ENCODE measurements around the gene CMC1. TPM values are rescaled to one million over a fixed set of nuclear protein-coding genes. Genes with fewer than 3 reads are reported as not detected.
A peak's percentile ranks its signal among the peaks of the same experiment; 100 is the strongest.

Gene CMC1
- total and polyA plus RNA-seq, 2 experiments from 2014 or later: 0.97 to 70.2 TPM

DNA sequence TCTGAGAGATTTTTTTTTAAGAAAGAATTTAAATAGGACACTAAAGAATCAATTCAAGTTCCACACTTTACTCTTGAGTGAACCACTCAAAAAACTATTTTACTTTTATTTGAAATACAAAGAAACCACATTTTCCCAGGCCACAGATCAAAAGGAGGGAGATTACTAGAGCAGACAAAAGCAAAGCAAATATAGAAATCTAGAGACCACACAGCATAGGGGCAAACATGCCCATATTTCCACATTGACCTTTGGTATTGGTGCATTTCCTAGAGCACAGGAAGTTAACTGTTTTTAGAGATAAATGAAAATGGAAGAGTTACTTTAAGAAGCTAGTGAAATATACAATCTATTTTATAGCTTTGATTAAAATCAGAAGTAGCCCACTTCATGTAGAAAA, 79.6 kb downstream of the CMC1 start:
- Histone ChIP-seq H3K9ac (no peak overlapping the region), H3F3A (ENCODE audit: insufficient read depth) (peaks cover 8% of the 10 kb centered on the region; the same call in 1 of the 2 replicates), H3K9me2 (ENCODE audit: insufficient read depth) (no peaks in the 10 kb centered on the region), H3K4me1 (ENCODE audit: insufficient read depth) (peaks cover 12% of the 10 kb centered on the region), H3K4me3 (no peak overlapping the region), H3K27ac (no peak overlapping the region), H3K79me2 (ENCODE audit: insufficient read depth) (no peaks in the 10 kb centered on the region), H3K27me3 (replicated peaks; ENCODE audit: insufficient read depth) (no peaks in the 10 kb centered on the region), H3K4me2 (ENCODE audit: unreplicated experiment) (no peak overlapping the region), H3K36me3 (ENCODE audit: low read depth) (peaks cover 34% of the 10 kb centered on the region), H3K9me3 (ENCODE audit: low read depth) (no peaks in the 10 kb centered on the region), H2AFZ (no peak overlapping the region), H4K20me1 (ENCODE audit: insufficient read depth) (no peaks in the 10 kb centered on the region)
- in situ Hi-C loops (cut with MboI): loop anchor here (25.0 kb wide), 1 partner anchor 1009 kb away; no protein-coding TSS in a partner anchor
- no peak for DNase-seq
- TF ChIP-seq EZH2 (IDR thresholded peaks at IDR 0.05; ENCODE audit: insufficient read depth, poor library complexity, severe bottlenecking): no peak
- TF ChIP-seq EZH2phosphoT487 (IDR thresholded peaks at IDR 0.05; ENCODE audit: insufficient read depth, low read depth): no peak

DNA sequence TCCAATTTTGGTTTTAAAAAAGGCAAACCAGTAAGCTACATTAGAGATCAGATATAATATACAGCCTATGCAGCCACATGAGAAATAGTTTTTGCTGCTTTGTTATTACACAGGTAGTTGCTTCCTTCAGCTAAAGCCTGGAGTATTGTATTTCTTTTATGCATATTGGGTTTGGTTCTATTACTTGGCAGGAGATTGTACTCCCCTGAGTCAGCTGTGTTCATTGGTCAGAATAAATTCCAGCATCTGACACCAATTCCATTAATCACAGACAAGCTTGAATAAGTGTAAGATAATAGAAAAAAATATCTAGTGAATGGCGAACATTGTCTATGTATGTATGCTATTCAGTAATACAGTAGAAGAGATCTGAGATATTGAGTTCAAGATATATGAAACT, 81.0 kb downstream of the CMC1 start:
- no peak overlapping the region for H2AFZ ChIP-seq
- no peaks in the 10 kb centered on the region for H3K27me3 ChIP-seq (replicated peaks; ENCODE audit: insufficient read depth)
- no peak overlapping the region for H3K27ac ChIP-seq
- in situ Hi-C loops (cut with MboI): loop anchor here (25.0 kb wide), 1 partner anchor 1010 kb away; no protein-coding TSS in a partner anchor
- H3K9ac ChIP-seq: no peak overlapping the region
- no peak for TF ChIP-seq EZH2phosphoT487 (IDR thresholded peaks at IDR 0.05; ENCODE audit: insufficient read depth, low read depth)
- no peak for TF ChIP-seq EZH2 (IDR thresholded peaks at IDR 0.05; ENCODE audit: insufficient read depth, poor library complexity, severe bottlenecking)
- H3K4me2 ChIP-seq (ENCODE audit: unreplicated experiment): no peak overlapping the region
- H3K9me3 ChIP-seq (ENCODE audit: low read depth): no peaks in the 10 kb centered on the region
- DNase-seq: peak; percentile 57
- H3K36me3 ChIP-seq (ENCODE audit: low read depth): peaks cover 42% of the 10 kb centered on the region
- WGBS, 2 experiments (ENCODE audit: low coverage in 1 of 2, low lambda C conversion rate in 2 of 2, missing lambda C conversion rate in 2 of 2): 67 to 69% methylated on average over 1 of the region's 1 CpG
- peaks cover 12% of the 10 kb centered on the region for H3K4me1 ChIP-seq (ENCODE audit: insufficient read depth)
- H4K20me1 ChIP-seq (ENCODE audit: insufficient read depth): no peaks in the 10 kb centered on the region
- H3F3A ChIP-seq (ENCODE audit: insufficient read depth): peaks cover 8% of the 10 kb centered on the region; the same call in 1 of the 2 replicates
- no peak overlapping the region for H3K4me3 ChIP-seq
- H3K9me2 ChIP-seq (ENCODE audit: insufficient read depth): no peaks in the 10 kb centered on the region
- H3K79me2 ChIP-seq (ENCODE audit: insufficient read depth): no peaks in the 10 kb centered on the region

- peaks cover 45% of the 10 kb centered on the region for H3K36me3 ChIP-seq (ENCODE audit: low read depth)
- no peaks in the 10 kb centered on the region for H3K9me3 ChIP-seq (ENCODE audit: low read depth)
- no peak overlapping the region for H3K27ac ChIP-seq
- peaks cover 18% of the 10 kb centered on the region for H3K4me1 ChIP-seq (ENCODE audit: insufficient read depth)
- no peak overlapping the region for H3K4me3 ChIP-seq
- no peak overlapping the region for H3K9ac ChIP-seq
- H3K27me3 ChIP-seq (replicated peaks; ENCODE audit: insufficient read depth): no peaks in the 10 kb centered on the region
- DNase-seq: peak; percentile 10
- H3K4me2 ChIP-seq (ENCODE audit: unreplicated experiment): no peak overlapping the region
- TF ChIP-seq EZH2phosphoT487 (IDR thresholded peaks at IDR 0.05; ENCODE audit: insufficient read depth, low read depth) (no peak), EZH2 (IDR thresholded peaks at IDR 0.05; ENCODE audit: insufficient read depth, poor library complexity, severe bottlenecking) (no peak)
- H3F3A ChIP-seq (ENCODE audit: insufficient read depth): peaks cover 19% of the 10 kb centered on the region
- H4K20me1 ChIP-seq (ENCODE audit: insufficient read depth): no peaks in the 10 kb centered on the region
- in situ Hi-C loops (cut with MboI): no loop called here
- WGBS, 2 experiments (ENCODE audit: low coverage in 1 of 2, low lambda C conversion rate in 2 of 2, missing lambda C conversion rate in 2 of 2): 96 to 100% methylated on average over 2 of the region's 2 CpGs
- H2AFZ ChIP-seq: no peak overlapping the region
- no peaks in the 10 kb centered on the region for H3K9me2 ChIP-seq (ENCODE audit: insufficient read depth)
- no peaks in the 10 kb centered on the region for H3K79me2 ChIP-seq (ENCODE audit: insufficient read depth)
Observed at GRCh38 chr3:28326458-28326926, 85.1 kb downstream of the CMC1 start.

DNA sequence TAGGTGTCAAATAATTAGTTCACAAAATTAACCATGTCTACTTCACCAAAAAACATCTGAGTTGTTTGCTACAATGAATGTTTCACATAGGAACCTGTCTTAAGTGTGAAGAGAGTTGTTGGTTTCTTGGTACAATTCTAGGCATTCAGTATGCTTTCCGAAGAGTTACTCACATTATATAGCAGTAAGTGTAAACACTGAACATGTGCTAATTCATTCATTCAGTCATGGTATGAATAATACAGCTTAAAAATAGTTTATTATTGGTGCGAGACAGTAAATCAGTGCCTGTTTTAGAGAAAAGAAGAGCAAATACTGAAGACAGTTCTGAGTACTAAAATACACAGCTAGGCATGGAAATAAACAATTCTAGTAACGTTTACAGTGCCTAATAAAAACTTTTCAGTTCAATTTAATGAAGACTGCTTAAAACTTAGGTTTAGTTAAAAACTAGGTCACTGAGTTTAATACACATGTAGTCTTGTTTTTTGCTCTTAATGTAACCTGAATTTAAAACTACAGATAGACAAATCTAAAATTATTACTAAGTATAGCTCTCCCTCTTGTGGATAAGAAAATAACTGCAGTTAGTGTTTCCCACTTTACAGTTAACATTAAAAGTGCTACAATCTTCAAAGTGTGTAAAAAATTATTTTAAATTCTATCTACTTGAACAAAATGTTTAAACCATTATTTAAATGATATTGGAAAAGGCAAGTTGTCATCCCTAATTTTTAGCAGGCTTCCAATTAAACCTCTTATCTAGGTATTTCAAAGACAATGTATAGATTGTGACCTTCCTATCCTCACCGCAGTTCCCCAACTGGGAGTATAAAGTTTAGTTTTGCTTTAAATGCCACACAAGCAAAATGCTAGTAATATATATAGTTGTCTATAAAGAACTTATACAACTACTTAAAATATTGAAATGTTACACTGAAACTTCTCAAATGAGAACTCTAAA, 87.1 kb downstream of the CMC1 start:
- H3F3A ChIP-seq (ENCODE audit: insufficient read depth): peaks cover 10% of the 10 kb centered on the region; the same call in 1 of the 2 replicates
- H4K20me1 ChIP-seq (ENCODE audit: insufficient read depth): no peaks in the 10 kb centered on the region
- DNase-seq: peak; percentile 55
- H2AFZ ChIP-seq: no peak overlapping the region
- no peak for TF ChIP-seq EZH2 (IDR thresholded peaks at IDR 0.05; ENCODE audit: insufficient read depth, poor library complexity, severe bottlenecking)
- no peak for TF ChIP-seq EZH2phosphoT487 (IDR thresholded peaks at IDR 0.05; ENCODE audit: insufficient read depth, low read depth)
- H3K4me1 ChIP-seq (ENCODE audit: insufficient read depth): peaks cover 6% of the 10 kb centered on the region; the same call in 1 of the 2 replicates
- H3K9me3 ChIP-seq (ENCODE audit: low read depth): no peaks in the 10 kb centered on the region
- H3K4me2 ChIP-seq (ENCODE audit: unreplicated experiment): no peak overlapping the region
- H3K4me3 ChIP-seq: no peak overlapping the region
- in situ Hi-C loops (cut with MboI): no loop called here
- no peaks in the 10 kb centered on the region for H3K27me3 ChIP-seq (replicated peaks; ENCODE audit: insufficient read depth)
- peaks cover 53% of the 10 kb centered on the region for H3K36me3 ChIP-seq (ENCODE audit: low read depth)
- H3K27ac ChIP-seq: no peak overlapping the region
- WGBS, 2 experiments (ENCODE audit: low coverage in 1 of 2, low lambda C conversion rate in 2 of 2, missing lambda C conversion rate in 2 of 2): 69 to 75% methylated on average over 4 of the region's 4 CpGs
- no peaks in the 10 kb centered on the region for H3K9me2 ChIP-seq (ENCODE audit: insufficient read depth)
- no peak overlapping the region for H3K9ac ChIP-seq
- no peaks in the 10 kb centered on the region for H3K79me2 ChIP-seq (ENCODE audit: insufficient read depth)
